NCI-H345 treated with DMSO at 0.1 percent for 48 hours (cell line): ENCODE data around the gene NRN1L.
A peak's percentile ranks its signal among the peaks of the same experiment; 100 is the strongest.
"Not testable (repeated sequence)": the region's sequence is repeated elsewhere in the genome, so short reads cannot be mapped to it uniquely, and the experiment has no call there.

Experiments
- DNase-seq: peaks from one replicate; lab custom pipeline; 2025; ENCODE audit not compliant: unreplicated experiment; lab: John Stamatoyannopoulos, UW

The NRN1L gene

DNA sequence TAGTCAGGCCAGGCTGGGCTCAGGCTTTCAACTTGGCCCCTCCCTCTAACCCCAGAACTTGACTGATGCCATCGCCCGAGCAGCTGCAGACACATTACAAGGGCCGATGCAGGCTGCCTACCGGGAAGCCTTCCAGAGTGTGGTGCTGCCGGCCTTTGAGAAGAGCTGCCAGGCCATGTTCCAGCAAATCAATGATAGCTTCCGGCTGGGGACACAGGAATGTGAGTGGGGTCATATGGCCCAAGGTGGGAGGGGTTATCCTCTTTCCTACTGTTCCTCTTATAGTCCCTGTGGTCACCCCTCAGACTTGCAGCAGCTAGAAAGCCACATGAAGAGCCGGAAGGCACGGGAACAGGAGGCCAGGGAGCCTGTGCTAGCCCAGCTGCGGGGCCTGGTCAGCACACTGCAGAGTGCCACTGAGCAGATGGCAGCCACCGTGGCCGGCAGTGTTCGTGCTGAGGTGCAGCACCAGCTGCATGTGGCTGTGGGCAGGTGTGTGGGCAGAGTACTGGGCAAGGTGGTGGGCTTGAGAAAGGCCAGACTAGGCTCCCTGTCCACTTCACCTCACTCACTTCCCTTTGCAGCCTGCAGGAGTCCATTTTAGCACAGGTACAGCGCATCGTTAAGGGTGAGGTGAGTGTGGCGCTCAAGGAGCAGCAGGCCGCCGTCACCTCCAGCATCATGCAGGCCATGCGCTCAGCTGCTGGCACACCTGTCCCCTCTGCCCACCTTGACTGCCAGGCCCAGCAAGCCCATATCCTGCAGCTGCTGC lies 2.1 kb upstream of the NRN1L start:
- DNase-seq = no peak

DNA sequence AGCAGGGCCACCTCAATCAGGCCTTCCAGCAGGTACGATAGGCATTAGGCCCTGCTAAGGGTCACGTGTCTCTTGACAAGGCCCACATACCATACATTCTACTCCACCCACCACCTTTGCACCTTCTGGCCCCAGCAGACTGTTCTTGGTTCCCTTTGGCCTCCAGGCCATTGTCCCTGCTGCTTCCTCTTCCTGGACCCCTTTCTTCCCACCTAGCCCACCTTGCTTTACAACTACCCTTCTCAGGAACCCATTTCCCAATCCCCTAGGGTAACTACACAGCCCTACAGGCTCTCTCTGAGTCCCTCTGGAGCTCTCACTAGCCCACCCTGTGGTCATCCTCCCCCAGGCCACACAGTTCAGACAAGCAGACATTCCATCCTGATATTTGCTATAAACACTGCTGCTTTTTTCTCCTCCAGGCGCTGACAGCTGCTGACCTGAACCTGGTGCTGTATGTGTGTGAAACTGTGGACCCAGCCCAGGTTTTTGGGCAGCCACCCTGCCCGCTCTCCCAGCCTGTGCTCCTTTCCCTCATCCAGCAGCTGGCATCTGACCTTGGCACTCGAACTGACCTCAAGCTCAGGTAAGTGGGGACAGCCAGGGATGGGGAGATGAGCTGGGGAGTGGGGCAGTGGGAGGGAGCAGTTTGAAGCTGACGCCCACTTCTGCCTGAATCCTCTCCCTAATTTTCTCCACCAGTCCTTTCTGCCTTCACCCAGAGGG lies 1.4 kb upstream of the NRN1L start:
- DNase-seq = no peak

DNA sequence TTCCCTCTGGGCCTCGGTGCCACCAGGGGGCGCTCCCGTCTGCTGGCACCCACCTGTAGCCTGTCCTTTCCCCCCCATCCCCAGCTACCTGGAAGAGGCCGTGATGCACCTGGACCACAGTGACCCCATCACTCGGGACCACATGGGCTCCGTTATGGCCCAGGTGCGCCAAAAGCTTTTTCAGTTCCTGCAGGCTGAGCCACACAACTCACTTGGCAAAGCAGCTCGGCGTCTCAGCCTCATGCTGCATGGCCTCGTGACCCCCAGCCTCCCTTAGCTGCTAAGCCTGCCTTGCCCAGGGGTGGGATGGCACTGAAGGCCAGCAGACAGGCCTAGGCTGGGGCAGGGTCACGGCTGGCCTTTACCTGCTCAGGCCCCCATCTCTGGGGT lies 818 bp upstream of the NRN1L start:
- no peak for DNase-seq

DNA sequence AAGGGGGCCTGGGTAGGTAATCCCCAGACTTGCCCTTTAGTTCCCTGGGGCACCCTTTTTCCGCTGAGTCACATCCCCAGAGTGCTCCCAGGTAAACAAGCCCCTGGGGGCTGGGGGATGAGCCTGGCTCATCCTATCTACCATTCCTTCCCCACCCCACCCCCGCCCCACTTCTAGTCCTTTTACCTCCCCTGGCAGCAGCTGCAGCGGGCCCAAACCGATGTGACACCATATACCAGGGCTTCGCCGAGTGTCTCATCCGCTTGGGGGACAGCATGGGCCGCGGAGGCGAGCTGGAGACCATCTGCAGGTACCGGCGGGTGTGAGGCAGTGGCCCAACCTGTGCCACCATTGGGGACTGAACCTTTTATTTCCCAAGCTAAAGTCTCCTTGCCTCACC lies 860 bp downstream of the NRN1L start:
- no peak for DNase-seq

DNA sequence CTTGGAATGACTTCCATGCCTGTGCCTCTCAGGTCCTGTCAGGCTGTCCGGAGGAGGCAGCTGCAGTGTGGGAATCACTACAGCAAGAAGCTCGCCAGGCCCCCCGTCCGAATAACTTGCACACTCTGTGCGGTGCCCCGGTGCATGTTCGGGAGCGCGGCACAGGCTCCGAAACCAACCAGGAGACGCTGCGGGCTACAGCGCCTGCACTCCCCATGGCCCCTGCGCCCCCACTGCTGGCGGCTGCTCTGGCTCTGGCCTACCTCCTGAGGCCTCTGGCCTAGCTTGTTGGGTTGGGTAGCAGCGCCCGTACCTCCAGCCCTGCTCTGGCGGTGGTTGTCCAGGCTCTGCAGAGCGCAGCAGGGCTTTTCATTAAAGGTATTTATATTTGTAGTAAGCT lies 1.3 kb downstream of the NRN1L start:
- no peak for DNase-seq

DNA sequence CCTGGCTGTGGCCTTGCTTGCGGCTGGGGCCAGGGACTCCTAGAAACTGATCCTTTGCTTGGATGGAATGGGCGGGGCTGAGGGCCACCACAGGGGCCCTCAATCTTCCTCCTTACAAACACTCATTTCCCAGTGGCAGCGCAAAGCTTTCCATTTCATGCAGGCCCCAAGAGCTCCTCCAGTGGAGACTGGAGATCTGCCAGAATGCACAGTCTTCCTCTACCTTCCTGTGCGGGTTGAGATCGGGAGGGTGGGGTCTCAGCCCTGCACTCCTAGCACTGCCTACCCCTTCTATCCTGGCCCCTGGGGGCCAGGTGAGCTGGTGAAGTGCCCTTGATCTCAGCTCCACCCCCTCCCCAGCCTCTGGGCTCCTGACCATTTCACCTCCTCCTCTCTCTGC lies 1.7 kb downstream of the NRN1L start:
- DNase-seq = no peak

DNA sequence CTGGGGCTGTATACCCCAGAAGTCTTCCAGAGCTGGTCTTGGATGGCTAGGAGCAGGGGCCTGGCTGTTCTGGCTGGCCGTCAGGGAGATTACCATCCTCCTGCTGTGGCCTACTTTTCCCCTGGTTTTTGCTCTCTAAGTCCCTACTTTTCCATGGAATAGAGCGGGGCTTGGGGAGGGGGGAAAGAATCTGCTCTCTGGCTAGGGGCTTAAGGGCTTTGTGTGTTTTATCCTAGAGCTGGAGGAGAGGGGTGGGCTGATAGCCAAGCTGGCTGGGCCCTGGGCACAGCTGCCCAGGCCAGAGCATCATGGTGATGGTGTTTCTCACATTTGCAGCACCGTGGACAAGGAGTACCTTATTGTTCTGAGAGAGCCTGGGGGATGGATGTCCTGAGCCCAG lies 3.6 kb downstream of the NRN1L start:
- DNase-seq = no peak

DNA sequence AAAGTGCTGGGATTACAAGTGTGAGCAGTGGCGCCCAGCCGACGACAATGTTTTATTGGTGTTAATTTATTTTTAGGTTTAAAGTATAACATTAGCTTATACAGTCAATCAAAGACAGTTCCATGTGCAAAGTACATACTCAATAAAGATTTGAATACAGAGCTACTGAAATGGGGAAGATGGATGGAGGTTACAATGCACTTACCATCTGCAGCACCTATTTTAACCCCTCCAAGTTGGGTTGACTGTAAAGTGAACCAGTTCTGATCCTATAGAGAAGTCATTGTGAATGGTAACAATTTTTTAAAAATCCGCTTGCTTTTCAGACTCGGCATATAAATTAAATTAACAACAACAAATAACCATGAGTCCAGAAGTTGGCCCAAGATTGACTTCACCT lies 7.7 kb downstream of the NRN1L start:
- no peak for DNase-seq

DNA sequence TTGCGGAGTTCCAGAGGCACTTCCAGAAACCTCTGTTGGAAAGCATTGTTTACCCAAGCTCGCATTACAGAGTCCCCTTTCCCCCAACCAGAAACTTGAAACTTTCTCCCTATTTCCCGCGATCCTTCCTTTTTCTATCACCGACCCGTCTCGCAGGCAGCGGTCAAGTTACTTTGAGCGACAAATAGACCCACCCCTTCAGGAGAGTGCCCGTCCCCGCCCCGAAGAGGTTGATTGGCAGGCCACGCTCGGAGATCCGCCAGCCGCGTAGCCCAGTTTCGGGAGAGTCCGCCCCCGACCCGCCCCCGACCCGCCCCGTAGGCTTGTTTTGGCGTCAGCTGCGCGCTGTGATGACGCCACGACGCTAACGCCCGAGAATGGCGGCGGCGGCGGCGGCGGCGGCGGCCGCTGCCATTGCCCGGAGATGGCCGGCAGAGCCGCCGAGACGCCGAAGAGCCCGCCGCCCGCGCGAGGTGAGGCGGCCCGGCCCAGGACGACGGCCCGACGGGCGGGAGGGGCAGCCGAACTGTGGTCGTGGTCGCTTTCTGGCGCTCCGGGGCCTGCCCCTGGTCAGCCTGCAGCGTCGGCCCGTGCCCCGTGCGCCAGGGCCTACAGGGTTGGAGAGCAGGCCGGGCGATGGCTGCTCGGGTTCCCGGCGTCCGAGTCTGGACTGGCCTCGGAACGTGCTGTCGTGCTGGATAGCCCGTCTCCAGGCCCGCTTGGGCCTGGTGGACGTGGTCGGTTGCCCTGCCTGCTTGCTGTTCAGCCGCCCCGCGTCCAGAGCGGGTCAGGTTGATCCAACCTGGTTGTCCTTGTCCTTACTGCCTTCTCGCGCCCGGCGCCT lies 8.4 kb downstream of the NRN1L start, which contains the start of gene PSKH1:
PSKH1 (plus strand) TSS at position 356 of the 844 bp plus-strand sequence. CDS start 15,496 bp downstream, outside the sequence.
- peak; percentile 71 for DNase-seq

DNA sequence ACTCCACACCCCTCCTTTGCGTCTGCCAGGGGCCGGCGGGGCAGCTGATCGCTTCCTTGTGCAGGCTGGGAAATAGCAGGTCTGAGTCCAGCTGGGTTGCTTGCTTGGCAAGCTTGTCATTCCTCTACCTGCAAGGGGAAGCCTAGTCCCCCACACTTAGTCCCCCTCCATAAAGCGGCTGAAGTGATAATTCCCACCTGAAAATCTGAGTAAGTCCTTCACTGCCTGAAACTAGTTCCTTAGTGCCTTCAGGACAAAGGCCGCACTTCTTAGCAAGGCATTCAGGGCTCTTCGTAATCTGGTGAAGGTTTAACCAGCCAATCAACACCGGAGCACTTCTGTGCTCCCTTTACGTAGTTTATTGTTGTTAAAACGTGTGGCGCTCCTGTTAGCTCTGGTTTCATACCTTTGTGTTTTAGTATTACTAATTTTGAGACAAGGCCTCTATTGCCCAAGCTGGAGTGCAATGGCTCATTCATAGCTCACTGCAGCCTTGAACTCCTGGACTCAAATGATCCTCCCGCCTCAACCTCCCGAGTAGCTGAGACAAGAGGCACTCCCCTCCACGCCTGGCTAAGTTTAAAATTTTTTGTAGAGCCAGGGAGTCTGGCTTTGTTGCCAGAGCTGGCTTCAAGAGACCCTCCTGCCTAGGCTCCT lies 9.2 kb downstream of the NRN1L start:
- no peak for DNase-seq

DNA sequence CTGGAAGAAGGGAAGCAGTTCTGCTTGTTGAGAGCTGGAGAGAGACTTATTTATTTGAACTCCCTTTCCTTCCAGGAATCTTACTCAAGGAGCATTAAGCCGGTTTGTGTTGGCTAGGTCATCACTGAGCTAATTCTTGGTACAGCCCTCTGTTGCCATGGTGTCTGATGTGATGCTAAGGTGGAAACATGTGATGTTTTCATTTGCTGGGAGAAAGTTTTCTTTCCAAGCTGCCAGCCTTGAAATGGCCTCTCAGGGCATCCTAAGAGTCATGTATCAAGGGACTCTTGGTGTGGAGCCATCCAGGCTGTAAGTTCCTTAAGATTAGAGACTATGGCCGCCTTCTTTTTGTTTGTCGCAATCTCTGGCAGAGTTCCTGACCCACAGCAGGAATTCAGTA lies 12.5 kb downstream of the NRN1L start:
- DNase-seq = no peak

DNA sequence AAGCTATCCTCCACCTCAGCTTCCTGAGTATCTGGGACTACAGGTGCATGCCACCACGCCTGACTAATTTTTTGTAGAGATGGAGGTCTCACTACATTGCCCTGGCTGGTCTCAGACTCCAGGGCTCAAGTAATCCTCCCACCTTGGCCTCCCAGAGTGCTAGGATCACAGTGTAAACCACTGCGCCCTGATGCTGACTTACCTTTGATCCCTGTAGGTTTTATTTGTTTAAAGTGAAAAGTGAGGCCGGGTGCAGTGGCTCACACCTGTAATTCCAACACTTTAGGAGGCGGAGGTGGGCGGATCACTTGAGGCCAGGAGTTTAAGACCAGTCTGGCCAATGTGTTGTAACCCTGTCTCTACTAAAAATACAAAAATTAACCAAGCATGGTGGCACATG lies 17.0 kb downstream of the NRN1L start:
- DNase-seq = no peak

DNA sequence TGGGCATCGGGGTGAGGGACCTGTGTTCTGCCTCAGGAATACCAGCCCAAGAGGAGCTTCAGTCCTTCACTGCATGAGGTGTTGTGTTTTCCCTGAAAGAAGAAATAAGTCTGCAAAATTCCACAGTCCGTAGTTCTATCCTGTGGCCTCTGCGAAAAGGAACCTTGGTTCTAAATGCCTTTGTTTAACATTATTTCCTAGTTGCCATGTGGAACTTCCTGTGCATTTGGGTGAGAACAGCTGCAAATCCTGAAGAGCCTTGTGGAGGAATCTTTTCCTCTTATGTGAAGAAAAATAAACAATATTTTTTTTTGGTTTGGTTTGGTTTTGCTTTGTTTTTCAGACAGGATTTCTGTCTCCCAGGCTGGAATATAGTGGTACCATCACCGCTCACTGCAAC lies 18.1 kb downstream of the NRN1L start:
- DNase-seq = no peak

DNA sequence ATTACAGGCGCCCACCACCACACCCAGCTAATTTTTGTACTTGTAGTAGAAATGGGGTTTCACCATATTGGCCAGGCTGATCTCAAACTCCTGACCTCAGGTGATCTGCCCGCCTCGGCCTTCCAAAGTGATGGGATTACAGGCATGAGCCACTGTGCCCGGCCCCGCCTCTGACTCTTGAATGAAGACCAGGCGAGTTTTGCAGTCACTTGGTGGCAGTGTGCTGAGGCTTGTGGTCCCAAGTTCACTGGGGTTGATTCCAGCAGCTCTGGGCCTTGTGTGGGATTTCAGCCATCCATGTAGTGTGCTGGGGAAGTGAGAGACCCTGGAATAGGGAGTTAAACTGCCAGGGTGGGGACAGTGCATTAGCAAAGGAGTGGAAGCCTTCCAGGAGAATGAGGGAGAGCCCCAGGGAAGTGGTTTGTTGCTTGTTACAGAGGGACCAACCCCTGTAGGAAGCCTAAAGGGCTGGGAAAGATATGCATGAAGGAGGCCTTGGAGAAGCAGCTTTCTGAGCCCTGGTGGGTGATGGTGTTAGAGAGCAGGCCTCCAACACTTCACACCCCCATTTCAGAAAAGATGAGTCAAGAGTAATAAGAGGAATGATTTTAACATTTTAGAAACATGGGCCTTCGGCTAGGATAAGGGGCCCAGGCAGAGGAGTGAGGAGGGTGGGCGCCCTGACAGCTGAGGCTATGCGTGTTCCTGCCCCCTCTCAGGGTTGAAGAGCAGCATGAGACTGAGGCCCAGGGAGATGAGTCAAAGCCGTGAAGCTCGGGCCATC lies 22.9 kb downstream of the NRN1L start:
- DNase-seq = no peak

DNA sequence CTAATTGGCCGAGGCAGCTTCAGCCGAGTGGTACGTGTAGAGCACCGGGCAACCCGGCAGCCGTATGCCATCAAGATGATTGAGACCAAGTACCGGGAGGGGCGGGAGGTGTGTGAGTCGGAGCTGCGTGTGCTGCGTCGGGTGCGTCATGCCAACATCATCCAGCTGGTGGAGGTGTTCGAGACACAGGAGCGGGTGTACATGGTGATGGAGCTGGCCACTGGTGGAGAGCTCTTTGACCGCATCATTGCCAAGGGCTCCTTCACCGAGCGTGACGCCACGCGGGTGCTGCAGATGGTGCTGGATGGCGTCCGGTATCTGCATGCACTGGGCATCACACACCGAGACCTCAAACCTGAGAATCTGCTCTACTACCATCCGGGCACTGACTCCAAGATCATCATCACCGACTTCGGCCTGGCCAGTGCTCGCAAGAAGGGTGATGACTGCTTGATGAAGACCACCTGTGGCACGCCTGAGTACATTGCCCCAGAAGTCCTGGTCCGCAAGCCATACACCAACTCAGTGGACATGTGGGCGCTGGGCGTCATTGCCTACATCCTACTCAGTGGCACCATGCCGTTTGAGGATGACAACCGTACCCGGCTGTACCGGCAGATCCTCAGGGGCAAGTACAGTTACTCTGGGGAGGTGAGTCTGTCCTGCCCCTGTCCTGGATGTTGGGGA lies 24.5 kb downstream of the NRN1L start:
- DNase-seq = no peak

DNA sequence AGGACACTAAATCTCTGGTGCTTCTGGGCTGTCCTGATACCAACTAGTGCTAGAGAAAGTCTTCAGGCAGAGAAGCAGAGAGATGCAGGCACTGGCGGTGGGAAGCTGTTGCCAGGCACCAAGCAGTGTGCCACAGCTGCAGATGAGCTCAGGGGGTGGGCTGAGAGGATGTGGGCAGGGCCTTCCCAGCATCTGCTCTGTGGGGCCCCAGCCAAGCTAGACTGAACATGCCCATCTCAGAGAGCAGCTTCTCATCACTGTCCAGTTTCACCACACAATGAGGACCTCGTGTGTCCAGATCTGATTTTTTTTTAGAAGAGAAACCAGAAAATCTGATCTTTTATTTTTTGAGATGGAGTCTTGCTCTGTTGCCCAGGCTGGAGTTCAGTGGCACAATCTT lies 25.5 kb downstream of the NRN1L start:
- DNase-seq = no peak

DNA sequence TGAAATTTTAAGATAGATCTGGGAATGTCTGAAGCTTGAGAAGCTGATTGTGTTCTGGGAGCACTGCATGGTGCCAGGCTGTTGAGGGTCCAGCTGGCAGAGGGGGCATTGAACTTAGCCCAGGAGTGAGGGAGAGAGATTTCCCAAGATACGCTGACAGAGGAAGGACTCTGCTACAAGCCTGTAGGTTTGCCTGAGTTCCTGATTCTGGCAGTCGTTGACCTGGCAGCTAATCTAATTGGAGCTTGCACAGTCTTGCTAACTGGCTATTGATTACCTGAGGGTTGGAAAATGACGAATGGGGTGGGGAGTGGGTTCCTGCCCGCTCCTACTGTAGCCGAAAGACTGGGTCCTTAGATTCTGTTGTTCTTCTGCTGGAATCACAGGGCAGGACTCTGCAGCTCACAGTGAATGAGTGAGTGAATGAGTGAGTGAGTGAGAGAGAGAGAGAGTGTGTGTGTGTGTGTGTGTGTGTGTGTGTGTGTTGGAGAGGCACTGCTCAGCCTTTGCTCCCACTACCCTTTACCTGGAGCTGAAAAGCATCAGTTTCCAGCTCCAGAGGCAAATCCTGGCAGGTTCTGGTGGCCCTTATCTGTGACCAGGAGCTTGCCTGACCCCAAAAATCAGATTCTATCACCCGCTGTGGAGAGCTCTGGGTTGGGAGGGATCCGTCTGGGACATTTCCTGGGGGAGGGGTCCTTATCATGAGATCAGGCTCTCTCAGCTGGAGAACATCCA lies 30.2 kb downstream of the NRN1L start:
- no peak for DNase-seq

DNA sequence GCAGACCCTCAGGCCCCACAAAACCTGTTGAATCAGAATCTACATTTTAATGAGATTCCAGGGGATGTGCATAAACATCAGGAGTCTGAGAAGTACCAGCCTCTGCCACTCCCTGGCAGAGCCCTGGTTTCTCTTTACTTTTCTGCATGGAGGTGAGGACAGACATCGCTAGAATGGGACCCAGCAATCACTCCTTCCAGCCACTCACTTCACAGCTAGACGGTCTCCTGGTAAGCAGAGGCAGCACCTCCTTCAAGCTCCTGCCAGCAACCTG lies 30.7 kb downstream of the NRN1L start:
- DNase-seq = not testable (repeated sequence)
